Neural crest cell (in vitro differentiated cells): ENCODE measurements around the gene CFAP58. TPM values are rescaled to one million over a fixed set of nuclear protein-coding genes. Genes with fewer than 3 reads are reported as not detected.

Experiments used
- DNase-seq: peaks from one replicate; pipeline ENCODE4 v3.0.0; 2021; ENCODE audit warnings: low read depth, mixed read lengths, low spot score
- H3K27ac Mint-ChIP-seq: one replicate; pipeline ENCODE4 v1.8.0; 2021; ENCODE audit warnings: mild to moderate bottlenecking, mixed read lengths; ENCODE audit not compliant: unreplicated experiment
- H3K27me3 Mint-ChIP-seq: 2 replicates; pipeline ENCODE4 v1.8.0; 2021; ENCODE audit warnings: low read depth, mild to moderate bottlenecking, mixed read lengths
- H3K36me3 Mint-ChIP-seq: 2 replicates; pipeline ENCODE4 v1.8.0; 2021; ENCODE audit warnings: low read depth, mild to moderate bottlenecking, mixed read lengths
- H3K4me1 Mint-ChIP-seq: 2 replicates; pipeline ENCODE4 v1.8.0; 2021; ENCODE audit warnings: mixed read lengths
- H3K4me3 Mint-ChIP-seq: one replicate; pipeline ENCODE4 v1.8.0; 2021; ENCODE audit warnings: mild to moderate bottlenecking, mixed read lengths
- H3K9me3 Mint-ChIP-seq: 2 replicates; pipeline ENCODE4 v1.8.0; 2021; ENCODE audit warnings: mixed read lengths
- total RNA-seq: library from RNA; stranded (reverse); gene quantifications from 2 replicates; pipeline ENCODE4 v1.2.1, GENCODE V29; 2021
- TF ChIP-seq, protein P1 (sequence below): fragments of 200-600 bp; sonication (generic); conservative IDR thresholded peaks from 2 replicates; pipeline ENCODE4 v1.5.0; 2021; ENCODE audit warnings: antibody characterized with exemption, mild to moderate bottlenecking

Gene CFAP58
- total RNA-seq, 1 donor from 2014 or later: 0.44 TPM

DNA sequence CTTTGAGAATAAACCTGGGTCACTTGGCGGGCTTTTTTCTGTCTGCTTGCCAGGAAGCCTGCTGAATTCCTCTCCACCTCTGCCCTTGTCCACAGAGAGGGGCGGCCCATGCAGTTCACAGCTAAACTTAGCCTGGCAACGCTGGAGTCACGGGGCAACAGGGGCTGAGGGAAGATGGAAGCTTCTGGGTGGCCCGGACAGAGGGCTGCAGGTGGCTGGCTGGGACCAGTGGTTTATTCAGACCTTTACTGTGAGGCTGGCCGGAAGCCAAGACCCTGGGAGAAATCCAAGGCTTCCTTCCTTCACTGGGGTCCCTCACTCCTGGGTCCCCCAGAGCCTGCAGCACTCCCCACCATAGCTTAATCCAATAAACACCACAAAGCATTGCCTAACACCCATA is 32.4 kb upstream of the CFAP58 start:
- no peak overlapping the region for H3K4me3 Mint-ChIP-seq
- peaks cover 4% of the 10 kb centered on the region for H3K36me3 Mint-ChIP-seq

DNA sequence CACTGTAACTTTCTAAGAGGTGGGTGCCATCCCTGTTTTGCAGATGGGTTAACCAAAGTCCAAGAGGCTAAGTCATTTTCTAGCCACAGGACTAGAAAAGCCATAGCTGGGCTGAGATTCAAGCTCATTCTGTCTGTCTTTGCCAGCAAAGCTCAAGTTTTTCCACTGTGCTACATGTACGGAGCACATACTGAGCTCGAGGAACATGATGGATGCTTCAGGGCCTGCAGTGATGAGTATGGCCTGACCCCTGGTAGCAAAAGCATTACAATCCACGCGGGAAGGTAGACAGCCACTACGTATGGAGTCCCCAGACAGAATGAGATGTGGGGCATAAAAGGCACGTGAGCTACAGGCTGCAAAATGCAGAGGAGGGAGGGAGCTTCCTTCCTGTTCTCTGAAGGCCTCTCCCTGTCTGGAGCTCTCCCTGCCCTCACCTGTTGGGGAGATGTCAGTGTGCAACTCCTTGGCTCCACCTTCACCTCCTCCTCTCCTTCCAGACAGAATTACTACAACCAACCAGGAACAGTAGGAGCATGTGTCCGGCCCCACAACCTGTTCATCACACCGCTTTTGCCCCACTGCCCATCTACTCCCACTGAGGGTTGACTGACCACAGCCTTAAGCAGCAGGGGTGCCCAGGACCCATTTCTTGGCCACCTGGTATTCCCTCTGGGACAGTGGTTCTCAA is 31.8 kb upstream of the CFAP58 start:
- H3K27me3 Mint-ChIP-seq: peaks cover 90% of the 10 kb centered on the region
- TF ChIP-seq, protein P1, sequence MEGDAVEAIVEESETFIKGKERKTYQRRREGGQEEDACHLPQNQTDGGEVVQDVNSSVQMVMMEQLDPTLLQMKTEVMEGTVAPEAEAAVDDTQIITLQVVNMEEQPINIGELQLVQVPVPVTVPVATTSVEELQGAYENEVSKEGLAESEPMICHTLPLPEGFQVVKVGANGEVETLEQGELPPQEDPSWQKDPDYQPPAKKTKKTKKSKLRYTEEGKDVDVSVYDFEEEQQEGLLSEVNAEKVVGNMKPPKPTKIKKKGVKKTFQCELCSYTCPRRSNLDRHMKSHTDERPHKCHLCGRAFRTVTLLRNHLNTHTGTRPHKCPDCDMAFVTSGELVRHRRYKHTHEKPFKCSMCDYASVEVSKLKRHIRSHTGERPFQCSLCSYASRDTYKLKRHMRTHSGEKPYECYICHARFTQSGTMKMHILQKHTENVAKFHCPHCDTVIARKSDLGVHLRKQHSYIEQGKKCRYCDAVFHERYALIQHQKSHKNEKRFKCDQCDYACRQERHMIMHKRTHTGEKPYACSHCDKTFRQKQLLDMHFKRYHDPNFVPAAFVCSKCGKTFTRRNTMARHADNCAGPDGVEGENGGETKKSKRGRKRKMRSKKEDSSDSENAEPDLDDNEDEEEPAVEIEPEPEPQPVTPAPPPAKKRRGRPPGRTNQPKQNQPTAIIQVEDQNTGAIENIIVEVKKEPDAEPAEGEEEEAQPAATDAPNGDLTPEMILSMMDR: no peak
- no peaks in the 10 kb centered on the region for H3K9me3 Mint-ChIP-seq
- H3K4me3 Mint-ChIP-seq: no peak overlapping the region
- H3K27ac Mint-ChIP-seq: no peak overlapping the region
- no peak for DNase-seq
- peaks cover 7% of the 10 kb centered on the region for H3K36me3 Mint-ChIP-seq
- H3K4me1 Mint-ChIP-seq: peaks cover 23% of the 10 kb centered on the region

More for the DNA sequence above, 32.4 kb upstream of the CFAP58 start:
- TF ChIP-seq, protein P1: no peak
- peaks cover 83% of the 10 kb centered on the region for H3K27me3 Mint-ChIP-seq
- no peak for DNase-seq
- peaks cover 16% of the 10 kb centered on the region for H3K4me1 Mint-ChIP-seq
- no peaks in the 10 kb centered on the region for H3K9me3 Mint-ChIP-seq
- H3K27ac Mint-ChIP-seq: no peak overlapping the region

DNA sequence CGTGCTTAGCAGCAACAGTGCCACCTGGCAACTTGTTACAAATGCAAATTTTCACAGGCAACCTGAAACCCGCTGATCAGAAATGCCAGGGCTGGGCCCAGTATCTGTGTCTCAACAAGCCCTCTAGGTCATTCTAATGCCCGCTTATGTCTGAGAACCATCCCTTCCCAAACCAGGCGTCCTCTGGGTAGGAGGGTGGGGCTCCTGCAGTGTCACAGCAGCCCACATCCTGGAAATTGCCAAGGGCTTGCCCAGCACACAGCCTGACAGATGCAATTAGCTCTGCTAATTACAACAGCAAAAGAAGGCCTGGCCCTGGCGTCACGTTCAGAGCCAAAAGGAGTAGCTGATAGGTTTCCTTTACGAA is 31.2 kb upstream of the CFAP58 start:
- DNase-seq: no peak
- Mint-ChIP-seq H3K9me3 (no peaks in the 10 kb centered on the region), H3K4me1 (peaks cover 25% of the 10 kb centered on the region), H3K27ac (peak overlapping the region; percentile 12), H3K36me3 (peaks cover 7% of the 10 kb centered on the region), H3K4me3 (no peak overlapping the region), H3K27me3 (peaks cover 90% of the 10 kb centered on the region)
- TF ChIP-seq, protein P1: no peak

DNA sequence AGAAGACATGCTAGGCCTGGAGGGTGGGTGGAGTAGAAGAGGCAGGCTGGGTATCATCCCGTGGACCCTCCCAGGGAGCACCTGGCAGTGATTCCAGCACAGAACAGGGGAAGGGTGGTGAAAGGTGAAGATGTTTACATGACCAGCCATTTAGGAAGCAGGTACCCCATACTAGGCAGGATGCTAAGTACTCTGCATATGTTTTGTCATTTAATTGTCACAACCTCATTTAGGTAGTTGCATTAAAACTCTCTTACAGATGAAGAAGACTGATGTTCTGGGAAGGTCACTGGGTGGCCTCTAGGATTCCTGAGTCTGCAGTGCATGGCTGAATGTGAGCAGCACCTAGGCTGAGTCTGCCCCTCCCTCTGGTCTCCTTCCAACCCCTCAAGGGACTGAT is 30.5 kb upstream of the CFAP58 start:
- Mint-ChIP-seq H3K9me3 (no peaks in the 10 kb centered on the region), H3K27ac (peak overlapping the region; percentile 12), H3K4me3 (no peak overlapping the region), H3K27me3 (peaks cover 90% of the 10 kb centered on the region), H3K36me3 (peaks cover 7% of the 10 kb centered on the region), H3K4me1 (peaks cover 28% of the 10 kb centered on the region)
- TF ChIP-seq, protein P1: no peak
- DNase-seq: no peak

DNA sequence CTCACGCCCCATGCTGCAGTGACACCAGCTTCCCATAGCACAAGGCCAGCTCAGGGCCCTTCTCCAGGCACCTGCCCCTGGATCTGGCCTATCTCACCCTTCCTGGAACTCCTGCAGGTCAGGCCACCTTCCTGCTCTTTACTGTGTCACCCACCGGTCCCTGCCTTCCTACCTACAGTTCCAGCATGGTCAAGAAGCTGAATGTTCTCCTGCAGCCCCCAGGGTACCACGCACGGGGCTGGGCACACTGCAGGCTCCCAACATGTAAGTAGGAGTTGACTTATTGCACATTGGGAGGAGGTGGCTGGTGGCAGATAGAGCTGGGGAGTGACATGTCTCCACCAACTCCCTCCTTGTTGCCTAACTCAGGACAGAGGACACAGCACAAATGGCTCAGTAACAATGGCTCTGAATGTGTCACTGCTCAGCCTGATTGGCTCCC is 29.9 kb upstream of the CFAP58 start:
- Mint-ChIP-seq H3K4me3 (no peak overlapping the region), H3K27ac (no peak overlapping the region), H3K27me3 (peaks cover 90% of the 10 kb centered on the region), H3K4me1 (peaks cover 35% of the 10 kb centered on the region), H3K9me3 (no peaks in the 10 kb centered on the region), H3K36me3 (peaks cover 7% of the 10 kb centered on the region)
- TF ChIP-seq, protein P1: no peak
- no peak for DNase-seq
